ENCODE measurements around the gene ZNF385B.

- TF ChIP-seq CTCF (IDR thresholded peaks at IDR 0.05; ENCODE audit: insufficient read depth, low read length), result no peak
- TF ChIP-seq POLR2AphosphoS5 (IDR thresholded peaks at IDR 0.05; ENCODE audit: low read depth), result no peak
These were observed 303.1 kb downstream of the ZNF385B start for GRCh38 chr2:179558010-179558934.
